SU-DHL-6 (cell line): ENCODE measurements around the gene MAP2K5.

Source experiments
- EZH2phosphoT487 ChIP-seq: fragments of 200-600 bp; sonication (generic), shearing (Covaris generic); conservative IDR thresholded peaks from 2 replicates; pipeline ENCODE4 v1.6.1; 2018; ENCODE audit warnings: mild to moderate bottlenecking, antibody characterized with exemption, low read length, moderate library complexity, mixed read lengths
- TF ChIP-seq, protein P1 (sequence below): fragments of 200-600 bp; sonication (generic); IDR thresholded peaks from one replicate; pipeline ENCODE4 v1.5.1; 2017; ENCODE audit warnings: antibody characterized with exemption, mild to moderate bottlenecking, low read length, moderate library complexity; ENCODE audit not compliant: insufficient read depth, poor library complexity, severe bottlenecking

DNA sequence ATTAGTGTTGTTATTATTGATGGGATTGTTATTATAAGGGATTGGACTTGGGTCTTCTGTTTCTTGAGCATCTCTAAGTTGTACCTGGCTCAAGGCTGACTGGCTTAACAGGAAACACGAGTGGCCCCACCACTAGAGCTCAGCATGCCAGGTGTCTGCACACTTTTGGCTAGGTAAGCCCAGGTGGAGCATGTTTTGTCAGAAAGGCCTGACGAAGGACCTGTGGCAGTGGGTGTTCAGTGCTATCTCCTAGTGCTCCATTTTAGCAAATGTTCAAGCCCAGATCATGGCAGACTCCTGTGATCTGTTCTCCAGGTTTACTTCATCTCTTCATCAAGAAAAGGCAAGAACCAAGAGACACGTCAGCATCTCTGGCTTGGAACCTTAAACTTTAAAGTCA lies 3.4 kb downstream of the MAP2K5 start:
- TF ChIP-seq, protein P1, sequence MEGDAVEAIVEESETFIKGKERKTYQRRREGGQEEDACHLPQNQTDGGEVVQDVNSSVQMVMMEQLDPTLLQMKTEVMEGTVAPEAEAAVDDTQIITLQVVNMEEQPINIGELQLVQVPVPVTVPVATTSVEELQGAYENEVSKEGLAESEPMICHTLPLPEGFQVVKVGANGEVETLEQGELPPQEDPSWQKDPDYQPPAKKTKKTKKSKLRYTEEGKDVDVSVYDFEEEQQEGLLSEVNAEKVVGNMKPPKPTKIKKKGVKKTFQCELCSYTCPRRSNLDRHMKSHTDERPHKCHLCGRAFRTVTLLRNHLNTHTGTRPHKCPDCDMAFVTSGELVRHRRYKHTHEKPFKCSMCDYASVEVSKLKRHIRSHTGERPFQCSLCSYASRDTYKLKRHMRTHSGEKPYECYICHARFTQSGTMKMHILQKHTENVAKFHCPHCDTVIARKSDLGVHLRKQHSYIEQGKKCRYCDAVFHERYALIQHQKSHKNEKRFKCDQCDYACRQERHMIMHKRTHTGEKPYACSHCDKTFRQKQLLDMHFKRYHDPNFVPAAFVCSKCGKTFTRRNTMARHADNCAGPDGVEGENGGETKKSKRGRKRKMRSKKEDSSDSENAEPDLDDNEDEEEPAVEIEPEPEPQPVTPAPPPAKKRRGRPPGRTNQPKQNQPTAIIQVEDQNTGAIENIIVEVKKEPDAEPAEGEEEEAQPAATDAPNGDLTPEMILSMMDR, result no peak
- no peak for TF ChIP-seq EZH2phosphoT487
